Stromal cell of bone marrow (primary cell): ENCODE measurements around the gene EARS2.
A peak's percentile ranks its signal among the peaks of the same experiment; 100 is the strongest.
"Not testable (repeated sequence)": the region's sequence is repeated elsewhere in the genome, so short reads cannot be mapped to it uniquely, and the experiment has no call there.

Source experiments
- DNase-seq: peaks from one replicate; pipeline ENCODE4 v3.0.0-alpha.2; 2012; ENCODE audit warnings: low read depth

EARS2 gene

DNA sequence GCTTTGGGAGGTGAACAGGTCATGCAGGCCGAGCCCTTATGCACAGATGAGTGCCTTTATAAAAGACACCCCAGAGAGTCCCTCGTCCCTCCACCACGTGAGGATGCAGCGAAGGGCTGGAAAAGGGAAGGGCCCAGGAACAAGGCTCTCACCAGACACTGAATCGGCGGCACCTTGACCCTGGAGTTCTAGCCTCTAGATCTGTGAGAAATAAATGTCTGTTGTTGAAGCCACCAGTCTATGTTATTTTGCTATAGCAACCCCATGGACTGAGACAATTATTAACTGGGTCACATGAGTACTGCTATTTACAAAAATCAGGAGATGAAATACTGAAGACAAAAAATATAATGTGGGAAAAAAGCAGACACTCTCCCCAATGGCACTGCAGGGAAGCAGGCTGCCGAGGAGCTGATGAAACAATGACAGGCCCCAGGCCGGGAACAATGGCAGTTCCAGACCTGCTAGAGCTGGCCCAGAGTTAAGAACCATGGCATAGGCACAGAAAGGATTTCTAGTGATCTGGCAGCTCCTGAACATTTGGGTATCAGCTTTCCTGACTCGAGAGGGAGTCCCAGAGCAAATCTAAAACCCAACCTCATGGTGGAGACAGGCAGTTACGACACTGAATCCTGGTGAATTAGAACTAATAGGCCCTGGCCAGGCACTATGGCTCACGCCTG lies 29.0 kb downstream of the EARS2 start:
- no peak for DNase-seq

DNA sequence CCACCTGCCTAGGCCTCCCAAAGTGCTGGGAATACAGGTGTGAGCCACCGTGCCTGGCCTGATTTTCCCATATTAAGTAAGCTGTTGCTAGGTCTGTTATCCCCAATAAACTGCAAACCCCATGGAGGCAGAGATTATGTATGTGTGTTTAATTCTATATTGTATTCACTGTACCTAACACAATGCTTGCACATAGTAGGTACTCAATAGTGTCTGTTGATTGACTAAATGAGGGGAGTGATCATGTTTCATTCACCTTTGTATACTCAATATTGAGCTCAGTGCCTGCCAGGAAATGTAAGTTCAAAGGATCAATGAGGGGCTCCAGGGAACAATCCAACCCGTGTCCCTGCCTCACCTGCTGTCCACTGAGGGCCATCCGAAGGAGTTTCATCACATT lies 32.3 kb downstream of the EARS2 start:
- DNase-seq: no peak

DNA sequence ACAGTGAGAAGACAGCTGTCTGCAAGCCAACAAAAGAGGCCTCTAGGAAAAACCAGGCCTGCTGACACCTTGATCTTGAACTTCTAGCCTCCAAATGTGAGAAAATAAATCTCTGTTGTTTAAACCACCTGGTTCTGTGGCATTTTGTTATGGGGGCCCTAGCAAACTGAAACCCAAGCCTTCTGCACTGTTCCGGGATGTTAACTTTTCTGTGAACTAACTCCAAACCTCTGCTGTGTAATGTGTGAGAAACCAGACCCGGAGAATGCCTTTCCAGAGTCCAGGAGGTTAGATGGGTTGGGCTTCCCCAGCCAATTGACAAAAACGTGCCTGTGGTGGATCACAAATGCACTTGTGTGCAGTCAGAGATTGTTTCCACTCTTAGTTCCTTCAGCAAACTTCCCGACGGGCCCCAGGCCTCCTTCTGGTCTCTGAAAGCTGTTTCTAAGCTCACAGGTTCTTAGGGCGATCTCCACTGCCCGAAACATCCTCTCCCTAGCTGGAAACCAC lies 33.2 kb downstream of the EARS2 start:
- DNase-seq: no peak

DNA sequence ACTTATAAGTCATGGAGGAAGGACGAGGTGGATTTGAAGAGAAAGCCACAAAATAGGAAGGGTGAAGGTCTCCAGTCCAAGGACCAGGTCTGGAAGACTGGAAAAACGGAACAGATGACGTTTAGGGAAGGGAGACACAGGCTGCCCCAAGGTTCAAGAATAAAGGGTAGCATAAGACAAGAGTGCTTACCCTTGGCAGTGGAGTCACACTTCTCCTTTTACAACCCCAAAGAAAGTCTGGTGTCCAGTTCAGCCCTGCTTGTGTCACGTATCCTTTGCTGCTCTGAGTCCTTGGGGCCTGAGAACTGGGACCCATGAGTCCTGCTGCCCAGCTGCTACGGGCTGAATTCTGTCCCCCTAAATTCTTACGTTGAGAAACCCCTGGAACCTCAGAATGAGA lies 33.8 kb downstream of the EARS2 start:
- DNase-seq: no peak

DNA sequence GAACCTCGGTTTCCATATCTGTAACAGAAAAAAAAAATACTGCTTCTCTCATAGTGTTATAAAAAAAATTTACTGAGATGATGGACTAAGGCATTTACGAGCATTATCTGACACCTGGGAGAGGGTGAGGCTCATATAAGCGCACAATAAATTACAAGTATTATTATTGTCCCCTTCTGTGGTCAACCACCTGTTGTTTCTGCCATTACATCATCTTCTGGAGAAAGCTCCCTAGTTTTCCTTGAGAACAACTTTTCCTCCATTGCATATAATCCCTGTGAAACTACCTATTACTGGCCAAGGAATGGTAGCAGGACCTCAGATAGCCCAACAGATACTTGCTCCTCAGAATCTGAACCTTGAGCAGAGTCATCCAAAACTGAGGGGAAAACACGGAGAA lies 35.2 kb downstream of the EARS2 start:
- no peak for DNase-seq

DNA sequence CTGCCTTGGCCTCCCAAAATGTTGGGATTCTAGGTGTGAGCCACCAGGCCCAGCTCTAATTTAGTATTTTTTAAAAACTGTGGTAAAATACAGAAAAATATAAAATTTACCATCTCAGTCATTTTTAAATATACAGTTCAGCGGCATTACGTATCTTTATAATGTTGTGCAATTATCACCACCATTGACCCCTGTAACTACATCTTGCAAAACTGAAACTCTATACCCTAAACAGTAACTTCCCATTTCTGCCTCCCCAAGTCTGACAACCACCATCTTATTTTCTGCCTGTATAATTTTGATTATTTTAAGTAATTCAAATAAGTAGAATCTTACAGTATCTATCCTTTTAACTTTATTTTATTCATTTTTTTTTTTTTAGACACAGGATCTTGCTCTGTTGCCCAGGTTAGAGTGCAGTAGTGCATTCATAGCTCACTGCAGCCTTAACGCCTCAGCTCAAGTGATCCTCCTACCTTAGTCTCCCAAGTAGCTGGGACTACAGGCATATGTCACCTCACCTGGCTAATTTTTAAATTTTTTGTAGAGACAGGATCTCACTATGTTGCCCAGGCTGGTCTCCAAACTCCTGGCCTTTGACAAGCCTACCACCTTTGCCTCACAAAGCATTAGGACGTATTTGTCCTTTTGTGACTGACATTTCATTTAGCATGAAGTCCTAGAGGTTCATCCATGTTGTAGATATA lies 36.0 kb downstream of the EARS2 start:
- DNase-seq: no peak

DNA sequence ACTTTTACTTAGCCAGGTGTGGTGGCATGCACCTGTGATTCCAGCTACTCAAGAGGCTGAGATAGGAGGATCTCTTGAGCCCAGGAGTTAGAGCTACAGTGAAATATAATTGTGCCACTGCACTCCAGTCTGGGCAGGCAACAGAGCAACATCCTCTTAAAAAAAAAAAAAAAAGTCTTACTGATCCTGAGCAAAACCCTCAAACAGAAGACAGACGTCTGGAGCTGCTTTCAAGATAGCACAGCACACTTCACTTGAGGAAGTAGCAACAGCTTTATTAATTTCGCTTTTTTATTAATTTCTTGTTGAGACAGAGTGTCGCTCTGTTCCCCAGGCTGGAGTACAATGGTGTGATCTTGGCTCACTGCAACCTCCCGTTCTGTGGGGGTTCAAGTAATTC lies 36.6 kb downstream of the EARS2 start:
- no peak for DNase-seq

DNA sequence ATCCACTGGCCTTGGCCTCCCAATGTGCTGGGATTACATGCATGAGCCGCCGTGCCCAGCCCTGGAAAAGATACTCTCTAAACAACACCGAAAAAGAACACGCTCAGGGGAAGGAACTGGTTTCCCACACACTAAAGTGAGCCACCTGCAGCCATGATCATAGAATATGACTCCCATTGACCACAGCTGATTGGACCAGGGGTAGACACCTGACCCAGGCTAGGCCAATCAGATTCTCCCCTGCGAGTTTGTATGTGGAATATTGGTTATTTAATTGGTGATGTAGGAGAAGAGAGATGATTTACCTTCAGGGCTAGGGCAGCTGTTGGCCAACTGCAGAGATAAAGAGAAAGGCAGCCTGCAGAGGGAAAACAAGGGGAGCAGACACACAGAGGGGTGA lies 37.9 kb downstream of the EARS2 start:
- DNase-seq: no peak

DNA sequence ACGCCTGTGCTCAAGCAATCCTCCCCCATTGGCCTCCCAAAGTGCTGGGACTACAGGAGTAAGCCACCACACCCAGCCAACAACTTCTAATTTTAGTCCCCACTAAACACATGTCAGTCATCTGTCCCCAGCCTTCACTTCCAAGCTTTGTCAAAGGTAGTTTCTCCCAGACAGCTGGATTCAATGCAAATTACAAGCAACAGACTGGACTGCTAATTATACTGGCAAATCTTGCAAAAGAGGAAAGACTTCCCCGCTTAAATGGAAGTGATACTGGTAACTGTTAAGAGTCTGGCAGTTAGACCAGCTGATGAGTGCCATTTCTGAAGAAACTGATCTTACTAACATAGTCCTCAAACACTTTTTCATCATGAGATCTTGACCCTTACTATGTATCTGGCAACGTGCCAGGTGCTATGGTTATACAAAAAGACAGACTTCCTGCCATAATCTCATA lies 38.7 kb downstream of the EARS2 start:
- no peak for DNase-seq

DNA sequence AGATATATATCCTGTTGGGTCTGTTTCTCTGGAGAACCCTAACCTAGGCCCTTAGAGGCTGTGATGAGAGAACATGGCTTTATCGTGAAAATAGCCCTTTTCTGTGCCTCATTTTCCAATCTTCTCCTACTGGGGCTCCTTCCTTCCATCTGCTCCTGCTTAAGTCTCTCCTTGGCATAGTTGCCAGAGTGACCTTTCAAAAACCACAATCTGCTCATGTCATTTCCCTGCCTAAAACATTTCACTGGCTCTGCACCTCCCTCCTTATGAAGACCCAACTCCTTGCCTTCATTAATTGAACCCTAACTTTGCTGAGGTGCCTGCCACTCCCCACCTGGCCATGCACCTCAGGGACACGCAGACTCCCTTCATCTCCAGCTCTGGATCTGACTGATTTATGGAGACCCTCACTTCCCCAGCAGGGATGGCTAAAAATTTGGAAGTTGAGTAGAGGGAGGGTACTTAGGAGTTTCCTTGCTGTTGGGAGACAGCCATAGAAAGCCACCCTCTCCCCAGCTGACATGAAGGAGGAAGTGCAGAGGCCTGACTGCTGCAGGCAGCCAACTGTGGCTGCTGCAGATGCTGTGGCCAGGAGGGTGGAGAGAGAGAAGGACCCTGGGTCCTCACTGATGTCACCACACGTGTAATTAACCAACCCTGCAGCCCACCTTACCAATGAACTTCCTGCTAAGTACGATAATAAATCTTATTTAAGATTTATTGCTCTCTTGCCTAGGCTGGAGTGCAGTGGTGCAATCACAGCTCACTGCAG lies 40.6 kb downstream of the EARS2 start:
- DNase-seq: no peak

DNA sequence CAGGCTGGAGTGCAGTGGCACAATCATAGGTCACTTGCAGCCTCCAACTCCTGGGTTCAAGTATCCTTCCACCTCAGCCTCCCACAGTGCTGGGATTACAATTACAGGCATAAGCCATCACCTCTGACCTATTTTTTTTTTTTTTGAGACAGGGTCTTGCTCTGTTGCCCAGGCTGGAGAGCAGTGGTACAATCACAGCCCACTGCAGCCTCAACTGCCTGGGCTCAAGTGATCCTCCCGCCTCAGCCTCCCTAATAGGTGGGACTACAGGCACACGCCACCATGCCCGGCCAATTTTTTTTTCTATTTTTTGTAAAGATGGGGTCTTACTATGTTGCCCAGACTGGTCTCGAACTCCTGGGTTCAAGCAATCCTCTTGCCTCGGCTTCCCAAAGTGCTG lies 41.3 kb downstream of the EARS2 start:
- DNase-seq: no peak

DNA sequence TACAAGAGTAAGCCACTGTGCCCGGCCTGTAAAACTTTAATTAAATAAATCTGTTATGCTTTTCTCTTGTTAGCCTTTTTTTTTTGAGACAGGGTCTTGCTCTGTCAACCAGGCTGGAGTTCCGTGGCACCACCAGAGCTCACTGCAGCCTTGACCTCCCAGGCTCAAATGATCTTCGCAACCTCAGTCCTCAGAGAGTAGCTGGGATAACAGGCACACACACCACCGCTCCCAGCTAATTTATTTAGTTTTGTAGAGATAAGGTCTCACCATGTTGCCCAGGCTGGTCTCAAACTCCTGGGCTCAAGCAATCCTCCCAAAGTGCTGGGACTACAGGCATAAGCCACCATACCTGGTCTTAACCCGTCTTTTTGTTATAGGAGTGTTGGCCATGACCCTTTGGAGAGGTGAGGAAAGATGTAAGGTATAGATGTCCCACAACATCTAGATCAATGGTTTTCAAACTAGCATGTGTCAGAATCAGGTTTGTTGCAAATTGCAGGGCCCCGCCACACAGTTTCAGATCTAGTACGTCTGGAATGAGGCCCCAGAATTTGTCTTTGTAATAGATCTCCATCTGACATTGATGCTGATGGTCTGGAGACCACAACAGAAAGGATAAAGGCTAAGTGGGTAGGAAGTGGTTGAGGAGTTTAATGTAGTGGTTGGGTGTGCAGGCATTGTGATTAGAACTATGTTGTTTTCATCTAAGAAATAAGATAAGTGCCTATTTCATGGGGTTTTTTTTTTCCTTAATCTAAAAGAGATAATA lies 42.6 kb downstream of the EARS2 start:
- DNase-seq: no peak

DNA sequence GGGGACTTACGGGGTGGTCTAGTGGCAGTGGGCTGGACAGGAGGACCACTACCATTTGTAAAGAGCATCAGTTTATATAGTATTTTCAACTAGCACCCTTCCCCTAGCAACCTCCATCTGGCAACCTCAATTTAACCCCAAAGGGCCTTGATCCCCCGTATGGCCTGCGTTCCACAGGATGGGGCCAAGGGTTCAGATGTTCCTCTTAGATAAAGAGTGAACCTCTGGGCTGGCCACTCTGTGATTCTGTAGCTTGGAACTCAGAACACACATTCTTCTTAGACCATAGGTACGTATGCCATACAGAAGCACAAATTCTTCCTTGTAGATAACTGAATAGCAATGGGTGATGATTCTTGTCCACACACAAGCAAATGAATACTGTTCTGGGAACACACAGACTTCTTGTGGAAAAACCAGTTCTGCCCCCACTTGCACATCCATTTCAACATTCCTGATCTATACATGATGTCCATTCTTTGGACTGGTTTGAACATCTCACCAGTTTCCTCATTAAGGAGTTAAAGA lies 44.9 kb downstream of the EARS2 start:
- DNase-seq: no peak

DNA sequence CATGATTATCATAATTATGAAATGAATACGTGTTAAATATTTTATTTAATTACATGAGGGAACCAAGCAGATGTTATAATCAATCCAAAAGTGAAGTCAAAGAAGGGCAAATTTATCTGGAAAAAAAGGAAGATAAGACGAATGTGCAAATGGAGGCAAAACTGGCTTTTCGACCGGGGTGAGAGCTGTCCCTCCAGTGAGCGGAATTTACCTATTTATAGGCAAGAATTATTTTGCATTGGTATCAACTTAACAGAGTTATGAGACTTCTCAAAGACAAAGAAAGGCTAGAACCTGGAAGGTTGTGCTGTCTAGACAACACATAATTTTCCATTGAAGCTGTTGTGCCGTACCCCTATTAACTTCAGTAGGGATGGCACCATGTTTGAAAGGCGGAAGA lies 45.4 kb downstream of the EARS2 start:
- no peak for DNase-seq

DNA sequence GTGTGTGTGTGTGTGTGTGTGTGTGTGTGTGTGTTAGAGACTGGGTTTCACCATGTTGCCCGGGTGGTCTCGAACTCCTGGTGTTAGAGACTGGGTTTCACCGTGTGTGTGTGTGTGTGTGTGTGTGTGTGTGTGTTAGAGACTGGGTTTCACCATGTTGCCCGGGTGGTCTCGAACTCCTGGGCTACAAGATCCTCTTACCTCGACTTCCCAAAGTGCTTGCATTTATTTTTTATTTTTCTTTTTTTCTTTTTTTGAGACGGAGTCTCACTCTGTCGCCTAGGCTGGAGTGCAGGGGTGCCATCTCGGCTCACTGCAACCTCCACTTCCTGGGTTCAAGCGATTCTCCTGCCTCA lies 46.3 kb downstream of the EARS2 start:
- DNase-seq: not testable (repeated sequence)

DNA sequence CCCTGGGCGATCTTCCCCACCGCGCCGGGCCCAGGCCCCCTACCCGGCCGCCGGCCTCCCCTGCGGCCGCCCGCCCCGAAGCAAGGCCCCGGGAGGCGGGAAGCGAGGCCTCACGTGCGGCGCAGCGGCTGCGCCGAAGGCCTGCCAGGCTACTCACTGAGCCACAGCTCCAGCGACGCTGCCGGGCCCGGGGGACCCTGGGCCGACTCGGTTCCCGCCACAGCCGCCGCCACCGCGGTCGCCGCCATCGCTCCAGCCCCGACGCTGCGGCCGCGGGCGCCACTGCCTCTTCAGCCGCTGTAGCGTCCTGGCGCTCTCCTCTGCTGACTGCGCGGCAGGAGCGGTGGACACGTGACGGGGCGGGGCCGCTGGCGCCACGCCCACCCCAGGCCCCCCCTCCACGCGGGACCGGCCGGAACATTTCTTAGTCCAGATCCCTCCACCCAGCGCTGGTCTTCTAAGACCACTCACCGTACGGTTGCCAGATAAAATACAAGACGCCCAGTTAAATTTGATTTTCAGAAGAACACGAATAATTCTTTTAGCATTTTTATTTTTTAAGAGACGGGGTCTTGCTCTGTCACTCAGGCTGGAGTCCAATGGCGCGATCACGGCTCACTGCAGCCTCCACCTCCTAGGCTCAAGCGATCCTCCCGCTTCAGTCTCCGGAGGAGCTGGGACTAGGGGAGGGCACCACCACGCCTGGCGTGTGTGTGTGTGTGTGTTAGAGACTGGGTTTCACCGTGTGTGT lies 46.8 kb downstream of the EARS2 start, which contains the start of gene GGA2:
Gene GGA2, minus strand, starts transcription at position 331 of the 751 bp plus-strand sequence. Its CDS starts 83 bp downstream, at position 248.
- DNase-seq: peak; percentile 55

DNA sequence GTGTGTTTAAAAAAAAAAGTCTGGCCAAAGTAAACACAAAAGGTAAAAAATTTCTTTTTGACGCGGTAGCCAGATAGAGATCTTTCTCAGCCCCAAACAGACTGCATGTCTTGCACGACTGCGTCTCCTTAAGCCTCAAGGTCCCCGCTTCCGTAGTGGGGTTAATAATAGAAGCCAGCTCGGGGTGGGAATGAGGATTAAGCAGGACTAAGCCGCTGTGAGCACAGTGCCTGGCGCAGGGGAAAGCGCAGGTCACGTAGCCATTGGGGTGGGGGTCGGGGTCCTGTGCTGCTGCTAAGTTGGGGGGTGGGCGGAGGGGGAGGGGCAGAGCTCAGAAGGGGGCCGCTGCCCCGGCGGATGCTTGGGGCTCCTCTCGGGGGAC lies 47.4 kb downstream of the EARS2 start:
- no peak for DNase-seq

DNA sequence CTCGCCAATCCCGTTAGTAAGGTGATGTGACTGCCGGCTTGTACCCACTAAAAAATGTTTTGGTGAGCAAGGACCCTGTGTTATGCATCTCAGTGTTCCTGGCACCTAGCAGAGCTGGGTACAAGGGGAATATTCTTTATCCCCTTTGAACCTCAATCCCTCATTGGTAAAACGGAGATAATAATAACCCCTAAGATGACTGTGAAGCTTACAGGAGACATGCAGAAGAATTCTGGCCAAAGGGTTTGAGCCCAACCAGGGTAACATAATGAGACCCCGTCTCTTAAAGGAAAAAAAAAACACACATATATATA lies 47.8 kb downstream of the EARS2 start:
- no peak for DNase-seq

DNA sequence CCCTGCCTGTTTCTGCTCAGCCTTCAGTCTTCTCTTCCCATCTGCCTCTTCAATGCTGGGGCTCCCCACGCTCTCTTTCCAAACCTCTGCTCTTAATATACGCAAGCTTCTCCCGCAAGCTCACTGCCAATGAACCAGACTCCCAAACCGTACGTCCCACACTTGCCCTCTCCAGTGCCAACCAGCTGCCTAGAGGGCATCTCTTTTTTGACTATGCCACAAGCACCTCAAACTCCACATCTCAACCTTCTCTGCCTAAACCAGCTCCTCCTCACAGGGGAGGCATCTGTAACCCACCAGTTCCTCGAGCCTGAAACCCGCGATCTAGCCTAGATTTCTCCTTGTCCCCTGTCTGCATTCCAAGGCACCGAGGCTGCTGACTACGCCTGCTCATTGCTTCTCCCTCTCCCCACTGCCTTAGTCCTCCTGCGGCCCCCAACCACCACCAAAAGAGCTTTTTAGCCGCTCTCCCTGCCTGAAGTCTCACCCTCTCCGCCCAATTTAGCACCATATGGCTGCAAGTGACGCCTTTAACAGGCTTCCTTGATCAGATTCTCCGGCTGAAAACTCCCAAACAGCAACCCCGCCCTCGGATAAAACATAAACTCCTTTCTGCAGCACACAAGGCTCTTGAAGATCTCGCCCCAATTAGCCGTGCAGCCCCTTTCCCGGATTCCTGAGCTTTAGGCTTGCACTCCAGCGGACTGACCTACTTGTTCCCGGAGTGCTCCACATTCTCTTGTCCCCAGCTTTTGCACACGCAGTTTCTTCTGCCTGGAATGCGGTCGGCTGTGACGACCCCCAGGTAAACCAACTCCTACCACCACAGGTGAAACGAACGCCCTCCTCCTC lies 48.3 kb downstream of the EARS2 start:
- no peak for DNase-seq

DNA sequence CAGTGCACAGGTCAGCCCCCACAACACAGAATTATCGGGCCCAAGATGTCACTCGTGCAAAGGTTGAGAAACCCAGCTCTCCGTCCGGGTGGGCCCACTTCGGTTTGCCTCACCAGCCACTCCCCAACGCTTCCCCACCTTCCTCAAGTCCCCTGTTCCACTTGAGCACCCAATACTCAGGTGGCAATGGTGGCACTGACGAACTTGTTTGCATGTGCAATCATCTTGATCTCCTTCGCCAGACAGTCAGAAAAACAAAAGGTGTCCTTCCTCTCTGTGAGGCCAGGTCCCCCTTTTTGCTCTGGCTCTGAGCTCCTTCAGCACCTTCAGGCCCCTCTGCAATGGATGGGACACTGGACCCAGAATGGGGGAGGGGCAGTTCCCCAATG lies 50.5 kb downstream of the EARS2 start:
- no peak for DNase-seq
